HepG2 (cell line): ENCODE results near the gene CYB5D1. TPM values are rescaled to one million over a fixed set of nuclear protein-coding genes. Genes with fewer than 3 reads are reported as not detected.

ENCODE experiments used
- ATF5 ChIP-seq: sonication (generic); formaldehyde crosslinking; IDR thresholded peaks from 2 replicates; pipeline ENCODE4 v1.4.0; 2020; ENCODE audit warnings: mild to moderate bottlenecking, low read depth, missing genetic modification reagents
- CBFB ChIP-seq: sonication (generic); formaldehyde crosslinking; IDR thresholded peaks from 2 replicates; pipeline ENCODE4 v1.4.0; 2020; ENCODE audit warnings: missing genetic modification reagents
- CHD2 ChIP-seq: IDR thresholded peaks from 2 replicates; pipeline ENCODE4 v1.6.1; 2011; ENCODE audit warnings: low read depth, low read length, improper control_type of control experiment
- HCFC1 ChIP-seq: fragments of 150-350 bp; IDR thresholded peaks from 2 replicates; pipeline ENCODE4 v1.6.1; 2014; ENCODE audit warnings: low read depth, low read length
- HOXD1 ChIP-seq: sonication (generic); formaldehyde crosslinking; IDR thresholded peaks from 2 replicates; pipeline ENCODE4 v1.5.0; 2020; ENCODE audit warnings: missing genetic modification reagents
- ISL2 ChIP-seq: sonication (generic); formaldehyde crosslinking; IDR thresholded peaks from 2 replicates; pipeline ENCODE4 v1.5.0; 2020; ENCODE audit warnings: missing genetic modification reagents
- MAZ ChIP-seq, 2 experiments: sonication (generic) in 1 of 2; formaldehyde crosslinking in 1 of 2; IDR thresholded peaks; 2 replicates each; pipeline versions ENCODE4 v1.5.0 to v1.6.1; 2012 to 2020; ENCODE audit warnings: low read depth in 2 of 2, mild to moderate bottlenecking in 2 of 2, borderline replicate concordance in 1 of 2, improper control_type of control experiment in 1 of 2, low read length in 1 of 2, missing genetic modification reagents in 1 of 2, moderate library complexity in 1 of 2
- MIER3 ChIP-seq: IDR thresholded peaks from 2 replicates; pipeline ENCODE4 v1.6.1; 2016; ENCODE audit warnings: missing compliant biosample characterization, borderline replicate concordance
- NR1H2 ChIP-seq: sonication (generic); formaldehyde crosslinking; IDR thresholded peaks from 2 replicates; pipeline ENCODE4 v1.8.1; 2022; ENCODE audit warnings: low read depth, missing genetic modification reagents, borderline replicate concordance
- RFX3 ChIP-seq: IDR thresholded peaks from 2 replicates; pipeline ENCODE4 v1.6.1; 2016; ENCODE audit warnings: missing biosample characterization, missing genetic modification reagents
- RFX5 ChIP-seq: IDR thresholded peaks from 2 replicates; pipeline ENCODE4 v1.6.1; 2011; ENCODE audit warnings: low read depth, low read length, improper control_type of control experiment
- SAP130 ChIP-seq: IDR thresholded peaks from 2 replicates; pipeline ENCODE4 v1.6.1; 2016; ENCODE audit warnings: low read depth
- SMAD3 ChIP-seq: sonication (generic); formaldehyde crosslinking; IDR thresholded peaks from 2 replicates; pipeline ENCODE4 v1.4.0; 2020; ENCODE audit warnings: missing genetic modification reagents
- TFDP2 ChIP-seq: sonication (generic); formaldehyde crosslinking; IDR thresholded peaks from 2 replicates; pipeline ENCODE4 v1.4.0; 2020; ENCODE audit warnings: missing genetic modification reagents
- XRCC5 ChIP-seq: fragments of 200-400 bp; formaldehyde crosslinking; optimal IDR thresholded peaks from 2 replicates; pipeline ENCODE3; 2017; ENCODE audit warnings: mild to moderate bottlenecking, low read length
- YEATS2 ChIP-seq: sonication (generic); formaldehyde crosslinking; IDR thresholded peaks from 2 replicates; pipeline ENCODE4 v1.4.0; 2020; ENCODE audit warnings: missing genetic modification reagents, borderline replicate concordance
- ZBTB4 ChIP-seq: sonication (generic); formaldehyde crosslinking; IDR thresholded peaks from 2 replicates; pipeline ENCODE4 v1.4.0; 2020; ENCODE audit warnings: missing genetic modification reagents, mild to moderate bottlenecking, borderline replicate concordance
- ZNF121 ChIP-seq: sonication (generic); formaldehyde crosslinking; IDR thresholded peaks from 2 replicates; pipeline ENCODE4 v1.5.0; 2020; ENCODE audit warnings: mild to moderate bottlenecking, missing genetic modification reagents
- ZNF225 ChIP-seq: sonication (generic); formaldehyde crosslinking; IDR thresholded peaks from 2 replicates; pipeline ENCODE4 v1.4.0; 2020; ENCODE audit warnings: mild to moderate bottlenecking, missing genetic modification reagents
- ZNF558 ChIP-seq: sonication (generic); formaldehyde crosslinking; IDR thresholded peaks from 2 replicates; pipeline ENCODE4 v1.9.0; 2022; ENCODE audit warnings: mild to moderate bottlenecking, missing genetic modification reagents, borderline replicate concordance
- ZNF572 ChIP-seq: sonication (generic); formaldehyde crosslinking; IDR thresholded peaks from 2 replicates; pipeline ENCODE4 v1.5.1; 2020; ENCODE audit warnings: mild to moderate bottlenecking, missing genetic modification reagents
- polyA plus RNA-seq, 8 experiments: library from polyadenylated mRNA; depleted of rRNA in 3 of 8; stranded (reverse) in 7 of 8; unstranded in 1 of 8; fragments of >200 nt; fragmentation: Illumina TruSeq in 4 of 8; extraction: Trizol in 4 of 8; gene quantifications; 2 replicates each; pipeline versions ENCODE4 v1.2.1 to v1.2.3, GENCODE V29; 2011 to 2016; ENCODE audit warnings: low read depth in 4 of 8, missing spikeins in 1 of 8, mixed read lengths in 1 of 8; ENCODE audit not compliant: insufficient read depth in 1 of 8
- total RNA-seq, 5 experiments: library from RNA; depleted of rRNA; stranded (reverse); fragments of >200 nt; fragmentation: Illumina TruSeq; extraction: Trizol; gene quantifications; 2 replicates each; pipeline ENCODE4 v1.2.3, GENCODE V29; 2016; ENCODE audit warnings: low read depth in 1 of 5
- TF ChIP-seq, protein P1 (sequence below): sonication (generic); formaldehyde crosslinking; IDR thresholded peaks from 2 replicates; pipeline ENCODE4 v1.5.0; 2020; ENCODE audit warnings: missing genetic modification reagents

The CYB5D1 gene
- total and polyA plus RNA-seq, 2 of the 13 experiments (the other 11 are each of a cell fraction or from before 2014, with no cell fraction given), result 8.9 to 17.0 TPM

DNA sequence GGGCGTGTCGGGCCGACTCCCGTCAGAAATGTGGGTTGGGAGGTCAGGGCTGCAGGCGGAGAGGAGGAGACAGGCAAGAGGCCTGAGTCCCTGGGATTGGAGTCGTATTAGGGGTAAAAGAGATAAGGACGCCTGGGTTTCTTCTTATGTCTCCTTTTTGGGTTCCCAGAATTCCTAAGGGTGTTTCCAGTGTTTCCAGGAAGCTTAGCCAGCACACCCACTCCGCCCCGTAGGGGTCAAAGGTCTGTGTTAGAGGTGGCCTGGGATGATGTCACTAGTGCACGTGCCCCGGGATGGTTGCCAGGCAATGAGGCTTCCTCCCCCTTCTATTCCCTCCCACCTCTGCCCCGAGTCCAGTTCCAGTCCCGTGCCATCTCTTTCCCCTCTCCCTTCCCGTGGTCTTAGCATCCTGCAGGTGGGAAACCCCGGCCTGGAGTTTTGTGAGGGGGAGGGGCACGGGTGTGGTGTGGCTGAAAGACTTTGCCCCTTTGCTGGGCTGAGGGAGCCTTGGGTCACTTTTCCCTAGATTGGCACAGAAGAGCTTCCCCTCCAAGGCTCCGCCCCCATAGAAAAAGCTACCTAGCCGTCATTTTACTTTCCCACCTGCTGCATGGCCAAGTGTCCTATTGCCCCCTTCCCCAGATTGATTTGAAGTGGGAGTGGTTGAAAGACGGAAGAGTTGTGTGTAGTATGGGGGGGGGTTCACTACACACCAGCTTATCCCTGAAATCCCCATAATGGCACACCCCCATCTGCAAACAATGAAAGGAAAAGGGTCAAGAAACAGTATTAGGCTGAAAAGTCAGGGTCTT lies 21.0 kb upstream of the CYB5D1 start (continued):
- TF ChIP-seq HOXD1 (CRISPR knock-in tag) (0 out of 2 replicates have a peak, but pooled peaks have one; percentile 79), MAZ (IDR thresholded peaks at IDR 0.05; ENCODE audit: borderline replicate concordance, low read depth, low read length) (peak; percentile 100), MAZ (CRISPR knock-in tag; IDR thresholded peaks at IDR 0.05; ENCODE audit: low read depth) (peak; percentile 100), ZNF225 (CRISPR knock-in tag) (peak; percentile 27; the same call in 1 of the 2 replicates), ZNF121 (0 out of 2 replicates have a peak, but pooled peaks have one; percentile 19), HCFC1 (peak; percentile 69), ZNF572 (CRISPR knock-in tag) (0 out of 2 replicates have a peak, but pooled peaks have one; percentile 43), ISL2 (CRISPR knock-in tag) (peak; percentile 54; the same call in 1 of the 2 replicates), NR1H2 (no peak; the same call in 1 of the 2 replicates), CHD2 (peak; percentile 84), CBFB (CRISPR knock-in tag) (peak; percentile 88), ATF5 (CRISPR knock-in tag) (0 out of 2 replicates have a peak, but pooled peaks have one; percentile 37), SMAD3 (CRISPR knock-in tag) (peak; percentile 98), RFX3 (CRISPR knock-in tag) (peak; percentile 79), ZNF558 (CRISPR knock-in tag) (peak; percentile 92; the same call in 1 of the 2 replicates), TFDP2 (CRISPR knock-in tag) (peak; percentile 73), RFX5 (peak; percentile 78), SAP130 (CRISPR knock-in tag) (peak; percentile 98), XRCC5 (peak; percentile 100), YEATS2 (CRISPR knock-in tag) (peak; percentile 89; the same call in 1 of the 2 replicates), MIER3 (CRISPR knock-in tag) (peak; percentile 99; the same call in 1 of the 2 replicates), ZBTB4 (peak; percentile 69; the same call in 1 of the 2 replicates)
- TF ChIP-seq, protein P1, sequence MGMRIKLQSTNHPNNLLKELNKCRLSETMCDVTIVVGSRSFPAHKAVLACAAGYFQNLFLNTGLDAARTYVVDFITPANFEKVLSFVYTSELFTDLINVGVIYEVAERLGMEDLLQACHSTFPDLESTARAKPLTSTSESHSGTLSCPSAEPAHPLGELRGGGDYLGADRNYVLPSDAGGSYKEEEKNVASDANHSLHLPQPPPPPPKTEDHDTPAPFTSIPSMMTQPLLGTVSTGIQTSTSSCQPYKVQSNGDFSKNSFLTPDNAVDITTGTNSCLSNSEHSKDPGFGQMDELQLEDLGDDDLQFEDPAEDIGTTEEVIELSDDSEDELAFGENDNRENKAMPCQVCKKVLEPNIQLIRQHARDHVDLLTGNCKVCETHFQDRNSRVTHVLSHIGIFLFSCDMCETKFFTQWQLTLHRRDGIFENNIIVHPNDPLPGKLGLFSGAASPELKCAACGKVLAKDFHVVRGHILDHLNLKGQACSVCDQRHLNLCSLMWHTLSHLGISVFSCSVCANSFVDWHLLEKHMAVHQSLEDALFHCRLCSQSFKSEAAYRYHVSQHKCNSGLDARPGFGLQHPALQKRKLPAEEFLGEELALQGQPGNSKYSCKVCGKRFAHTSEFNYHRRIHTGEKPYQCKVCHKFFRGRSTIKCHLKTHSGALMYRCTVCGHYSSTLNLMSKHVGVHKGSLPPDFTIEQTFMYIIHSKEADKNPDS (CRISPR knock-in tag), result peak; percentile 81; the same call in 1 of the 2 replicates
